Measurements from ENCODE around the gene SUMO2.

DNA sequence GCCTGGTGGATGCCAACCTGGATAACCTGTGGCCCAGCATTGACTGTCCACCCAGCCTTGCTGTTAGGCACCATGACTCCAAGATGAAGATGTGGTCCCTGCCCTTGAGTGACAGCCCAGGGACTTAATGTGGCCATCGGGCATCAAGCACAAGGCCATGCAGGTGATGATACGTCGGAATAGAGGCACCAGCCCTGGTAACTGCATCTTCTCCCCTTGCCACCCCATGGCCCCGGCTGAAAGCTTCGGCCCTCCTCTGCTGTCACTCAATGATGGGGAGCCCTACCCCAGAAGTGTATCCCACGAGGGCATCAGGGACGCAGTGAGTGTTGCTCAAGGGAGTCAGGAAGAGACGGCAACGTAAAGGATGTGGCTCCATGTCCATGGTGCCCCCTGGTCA is 53.2 kb downstream of the SUMO2 start:
- no peak for TF ChIP-seq CTCF (IDR thresholded peaks at IDR 0.05)
- no peak for TF ChIP-seq POLR2A (IDR thresholded peaks at IDR 0.05)
- no peak for TF ChIP-seq EP300 (IDR thresholded peaks at IDR 0.05)
- TF ChIP-seq POLR2AphosphoS5 (IDR thresholded peaks at IDR 0.05): no peak

Data from suprapubic skin (tissue), 4 donors.